AG08396 (cell line): ENCODE measurements around the gene THBS4.
A peak's percentile ranks its signal among the peaks of the same experiment; 100 is the strongest.
"Not testable (repeated sequence)": the region's sequence is repeated elsewhere in the genome, so short reads cannot be mapped to it uniquely, and the experiment has no call there.

Experiments used
- DNase-seq: peaks from one replicate; pipeline ENCODE4 v3.0.0; 2012; ENCODE audit warnings: low spot score, mixed read lengths

THBS4 gene

GRCh38 chr5:80076131-80077050 lies 41.2 kb downstream of the THBS4 start:
- DNase-seq, result no peak

GRCh38 chr5:80077051-80077714 lies 42.0 kb downstream of the THBS4 start:
- no peak for DNase-seq

GRCh38 chr5:80078921-80079320 lies 43.8 kb downstream of the THBS4 start:
- no peak for DNase-seq

DNA sequence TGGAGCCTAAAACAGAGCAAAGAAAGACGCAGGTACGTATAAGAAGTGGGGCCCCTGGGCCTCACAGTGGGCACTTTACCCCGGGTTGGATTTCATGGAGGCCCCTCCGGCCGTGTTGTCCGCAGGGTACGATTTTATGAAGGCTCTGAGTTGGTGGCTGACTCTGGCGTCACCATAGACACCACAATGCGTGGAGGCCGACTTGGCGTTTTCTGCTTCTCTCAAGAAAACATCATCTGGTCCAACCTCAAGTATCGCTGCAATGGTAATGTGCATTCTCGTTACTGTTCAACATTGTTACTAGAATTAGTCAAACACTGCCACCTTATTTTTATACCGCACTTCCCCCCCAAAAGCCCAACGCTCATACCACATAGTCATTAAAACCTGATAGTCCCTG lies 47.1 kb downstream of the THBS4 start:
- DNase-seq, result no peak

DNA sequence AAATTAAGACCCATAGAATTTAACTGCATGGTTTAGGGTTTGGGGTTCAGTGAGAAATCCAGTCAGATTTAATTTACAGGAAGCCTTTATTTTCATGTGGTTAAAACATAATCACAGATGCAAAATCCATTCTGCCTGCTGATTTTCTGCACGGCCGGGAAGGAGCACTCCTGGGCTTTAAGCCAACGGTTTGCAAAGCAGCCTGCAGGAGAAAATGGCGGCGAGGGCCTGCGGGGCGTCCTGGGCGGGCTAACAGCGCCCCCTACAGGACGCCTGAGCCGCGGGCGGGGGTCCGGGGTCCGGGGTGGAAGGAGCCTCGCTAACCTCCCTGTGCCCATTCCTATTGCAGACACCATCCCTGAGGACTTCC lies 47.6 kb downstream of the THBS4 start:
- DNase-seq, result peak; percentile 86

- peak; percentile 76 for DNase-seq
Measured at GRCh38 chr5:80083101-80083890, 48.1 kb downstream of the THBS4 start.

DNA sequence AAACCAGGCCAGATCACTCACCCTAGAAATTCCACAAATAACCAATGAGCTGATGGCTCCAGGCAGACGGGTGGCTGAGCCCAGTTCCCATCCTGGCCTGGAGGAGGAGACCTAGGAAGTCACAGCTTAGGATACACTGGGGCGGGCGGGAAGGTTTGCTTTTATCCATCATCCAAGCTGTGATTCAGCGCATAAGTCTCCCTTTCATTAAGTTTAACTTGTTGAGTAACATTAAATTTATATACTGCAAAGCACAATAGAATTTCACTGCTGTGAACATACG lies 55.7 kb downstream of the THBS4 start:
- no peak for DNase-seq

DNA sequence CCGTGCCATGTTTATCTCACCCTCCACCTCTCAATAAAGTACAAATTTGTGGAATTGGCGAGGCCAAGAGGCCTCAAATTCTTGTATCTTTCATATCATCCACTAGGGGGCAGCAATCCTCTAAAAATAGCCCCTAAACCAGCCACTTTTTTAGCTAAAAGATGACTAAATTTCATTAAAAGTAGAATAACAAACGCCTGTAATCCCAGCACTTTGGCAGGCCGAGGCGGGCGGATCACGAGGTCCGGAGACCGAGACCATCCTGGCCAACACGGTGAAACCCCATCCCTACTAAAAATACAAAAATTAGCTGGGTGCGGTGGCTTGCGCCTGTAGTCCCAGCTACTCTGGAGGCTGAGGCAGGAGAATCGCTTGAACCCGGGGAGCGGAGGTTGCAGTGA lies 56.6 kb downstream of the THBS4 start:
- peak; percentile 67 for DNase-seq

DNA sequence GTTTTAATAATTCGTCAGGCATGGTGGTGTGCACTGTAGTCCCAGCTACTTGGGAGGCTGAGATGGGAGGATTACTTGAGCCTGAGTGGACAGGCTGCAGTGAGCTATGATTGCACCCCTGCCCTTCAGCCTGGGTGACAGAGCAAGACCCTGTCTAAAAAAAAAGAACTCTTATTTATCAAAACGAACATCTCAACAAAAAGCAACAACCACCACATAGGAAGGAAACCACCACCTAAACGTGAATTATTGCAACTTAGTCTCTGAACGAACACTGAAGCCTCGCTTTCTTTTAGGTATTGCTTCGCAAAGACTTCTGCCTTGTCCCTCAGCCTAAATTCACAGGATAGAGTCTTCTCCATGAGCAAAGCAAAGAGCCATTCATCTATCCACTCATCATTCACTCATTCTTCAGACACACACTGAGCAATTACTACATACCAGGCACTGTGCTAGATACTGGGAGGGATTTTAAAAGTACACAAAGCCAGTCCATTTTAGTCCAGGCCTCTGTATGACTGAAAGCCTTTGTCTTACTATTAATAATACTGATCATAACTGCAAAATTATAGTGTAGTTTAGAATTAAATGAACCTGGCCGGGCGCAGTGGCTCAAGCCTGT lies 57.4 kb downstream of the THBS4 start:
- no peak for DNase-seq

DNA sequence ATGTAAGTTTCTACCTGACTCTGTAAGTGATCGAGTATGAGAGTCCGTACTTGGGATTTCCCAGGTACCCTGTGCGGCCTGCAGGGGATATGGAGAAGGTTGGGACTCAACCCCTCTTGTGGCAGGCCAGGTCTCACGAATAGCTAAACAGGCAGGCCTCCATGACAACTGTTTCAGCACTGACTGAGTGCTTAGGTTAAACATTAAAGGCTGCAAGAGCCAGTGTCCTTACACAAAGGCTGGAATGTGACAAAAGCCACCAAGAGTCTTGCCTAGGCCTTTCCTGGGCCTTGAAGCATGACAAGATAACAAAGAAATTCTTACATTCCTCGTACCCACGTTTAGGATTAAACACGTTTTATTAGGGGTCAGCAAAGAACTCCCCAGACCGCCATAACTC lies 58.6 kb downstream of the THBS4 start:
- no peak for DNase-seq

- no peak for DNase-seq
Measured at GRCh38 chr5:80094236-80094738, 59.1 kb downstream of the THBS4 start.

DNA sequence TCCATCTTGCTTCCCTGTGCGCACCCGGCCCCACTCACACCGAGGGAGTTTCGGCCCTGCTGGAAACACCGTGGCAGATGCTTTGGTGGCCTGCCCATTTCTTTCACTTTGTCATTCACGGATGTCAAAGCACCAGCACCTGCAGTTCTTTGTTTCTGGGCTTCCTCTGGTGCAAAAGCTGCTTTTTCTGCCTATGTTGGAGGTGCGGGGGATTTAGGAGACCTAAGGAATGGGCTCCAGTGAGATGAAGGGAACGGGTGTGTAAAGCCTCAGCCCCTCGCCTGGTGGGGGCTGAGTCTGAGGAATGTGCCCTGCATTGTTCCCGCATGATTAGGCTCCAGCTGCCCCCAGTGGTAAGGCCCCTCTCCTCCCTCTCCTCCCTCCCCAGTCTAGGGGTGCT lies 62.3 kb downstream of the THBS4 start:
- DNase-seq, result no peak

DNA sequence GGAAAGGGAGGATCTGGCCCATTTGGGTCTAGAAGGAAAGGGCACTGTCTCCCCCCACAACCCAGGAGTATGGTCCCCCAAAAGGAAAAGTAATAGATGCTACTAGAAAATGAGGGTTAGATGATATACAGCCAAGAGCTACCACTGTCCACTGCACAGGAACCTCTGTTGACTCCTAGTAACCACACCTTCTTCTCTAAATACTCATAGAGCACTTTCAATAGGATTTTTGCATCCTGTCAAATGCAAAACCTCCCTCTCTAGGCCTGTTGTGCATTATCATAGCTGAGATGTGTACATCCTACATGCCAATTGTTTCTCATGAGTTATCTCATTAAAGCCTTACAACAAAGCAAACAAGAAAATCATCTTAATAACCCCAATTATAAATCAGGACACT lies 66.8 kb downstream of the THBS4 start:
- no peak for DNase-seq

GRCh38 chr5:80103371-80103770 lies 68.2 kb downstream of the THBS4 start:
- no peak for DNase-seq

DNA sequence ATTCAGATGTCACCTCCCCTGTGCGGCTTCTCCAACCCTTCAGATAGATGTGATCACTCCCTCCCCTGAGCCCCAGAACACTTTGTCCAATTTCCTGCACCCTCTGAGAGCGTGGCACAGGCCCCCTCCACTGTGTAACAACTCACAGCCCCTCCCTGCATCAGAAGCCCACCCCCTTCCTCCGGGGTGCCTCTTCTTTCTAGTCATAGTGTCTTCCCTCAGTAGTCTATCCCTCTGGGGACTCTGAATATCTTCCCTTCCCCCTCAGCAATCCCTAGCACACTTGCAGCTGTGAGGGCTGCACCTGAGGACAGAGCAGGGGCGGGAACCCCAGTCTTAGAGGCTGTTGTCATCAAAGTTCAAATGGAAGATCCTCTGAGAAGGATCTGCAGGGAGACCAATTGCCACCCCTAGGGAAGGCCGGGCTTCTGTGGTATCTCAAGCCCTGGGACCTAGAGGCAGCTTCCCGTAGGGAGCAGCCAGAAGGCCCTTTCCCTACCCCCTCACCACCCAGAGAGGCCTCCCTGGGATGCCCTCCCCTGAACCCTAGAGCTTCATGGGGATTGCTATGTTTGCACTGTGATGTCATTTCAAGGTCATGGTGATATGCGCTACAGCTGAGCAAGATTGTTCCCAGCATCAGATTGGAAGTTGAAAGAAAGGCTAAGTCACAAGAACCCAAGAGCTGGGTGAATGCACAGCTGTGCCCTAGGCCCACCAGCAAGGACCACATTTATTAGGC lies 70.7 kb downstream of the THBS4 start:
- no peak for DNase-seq

- DNase-seq, result no peak
Measured at GRCh38 chr5:80106916-80107315, 71.8 kb downstream of the THBS4 start.

DNA sequence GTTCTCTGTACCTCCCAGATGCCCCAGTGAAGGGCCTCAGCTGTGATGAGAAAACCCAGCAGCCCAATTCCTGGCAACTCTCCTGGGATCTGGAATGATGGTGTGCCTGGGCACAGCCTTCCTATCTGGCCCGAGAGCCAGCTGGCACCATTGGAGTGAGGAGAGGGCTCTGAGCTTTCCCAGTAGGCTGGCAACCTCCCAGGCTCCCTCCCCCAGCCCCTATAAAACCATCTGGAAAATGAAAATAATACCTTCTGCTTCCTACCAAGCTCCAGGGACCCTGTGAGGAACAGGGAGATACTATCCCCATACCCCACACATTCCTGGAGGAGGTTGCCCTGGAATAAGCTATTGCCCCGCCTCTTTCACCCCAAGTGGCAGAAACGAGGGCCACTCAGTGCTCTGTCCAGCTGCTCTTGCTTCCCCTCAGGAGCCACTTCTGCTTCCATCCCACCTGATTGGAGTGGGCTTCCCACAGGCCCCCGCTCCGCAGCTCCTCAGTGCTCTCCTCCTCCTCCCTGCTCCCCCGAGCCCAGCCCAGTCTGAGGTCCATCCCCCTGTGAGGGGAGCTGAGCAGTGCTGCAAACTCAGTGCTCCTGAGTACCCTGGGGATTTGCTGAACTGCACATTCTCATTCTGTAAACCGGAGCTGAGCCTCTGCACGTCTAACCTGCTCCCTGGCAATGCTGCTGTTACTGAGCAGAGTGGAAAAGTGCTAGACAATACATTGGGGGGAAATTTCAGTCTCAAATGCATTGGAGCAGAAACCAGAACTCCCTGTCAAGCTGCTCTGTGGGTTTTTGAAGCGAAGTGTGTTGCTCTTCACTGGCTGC lies 74.7 kb downstream of the THBS4 start:
- DNase-seq, result no peak

DNA sequence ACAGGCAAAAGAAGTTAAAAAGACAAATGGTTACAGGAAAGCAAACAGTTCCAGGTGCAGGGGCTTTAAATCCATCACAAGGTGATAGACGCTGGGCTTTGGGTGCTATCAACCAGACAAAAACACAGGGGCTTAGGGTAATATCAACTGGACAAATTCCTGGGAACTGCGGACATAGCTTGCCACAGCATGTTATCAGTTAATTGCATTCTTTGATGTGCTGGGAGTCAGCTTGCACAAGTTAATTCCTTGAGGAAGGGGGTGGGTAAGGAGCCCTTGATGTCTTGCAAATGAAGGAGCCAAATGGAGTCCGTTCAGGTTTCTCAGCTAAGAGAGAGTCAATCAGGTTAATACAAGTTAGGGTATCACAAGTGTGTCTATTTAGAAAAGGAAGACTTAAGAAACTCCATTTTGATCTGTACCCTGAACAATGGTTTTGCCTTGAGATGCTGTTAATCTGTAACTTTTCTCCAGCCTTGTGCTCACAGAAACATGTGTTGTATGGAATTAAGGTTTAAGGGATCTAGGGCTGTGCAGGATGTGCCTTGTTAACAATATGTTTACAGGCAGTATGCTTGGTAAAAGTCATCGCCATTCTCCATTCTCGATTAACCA lies 76.3 kb downstream of the THBS4 start:
- DNase-seq, result not testable (repeated sequence)

GRCh38 chr5:80114860-80115259 lies 79.7 kb downstream of the THBS4 start:
- no peak for DNase-seq

DNA sequence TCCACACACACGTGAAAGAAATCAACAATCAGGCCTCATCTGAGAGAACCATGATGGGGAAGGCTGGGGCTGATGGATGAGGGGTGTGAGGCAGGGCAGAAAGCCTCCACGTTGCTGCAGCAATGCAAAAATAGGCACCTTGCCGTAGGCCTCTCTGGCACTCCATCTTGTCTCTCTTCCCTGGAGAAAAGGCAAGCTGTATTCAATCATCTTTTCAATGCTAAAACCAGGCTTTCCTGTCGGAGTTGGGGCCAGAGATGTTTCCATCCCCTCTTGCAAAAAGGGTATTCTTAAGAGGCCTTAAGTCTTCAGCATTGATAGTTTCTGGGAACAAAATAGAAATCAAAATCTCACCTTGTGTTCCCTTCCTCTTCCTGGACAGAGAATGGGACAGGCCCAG lies 80.9 kb downstream of the THBS4 start:
- no peak for DNase-seq
